K562 (cell line): ENCODE results near the gene PARS2.

Experiments
- CTCF ChIP-seq, 3 experiments: IDR thresholded peaks in 2 of 3; conservative IDR thresholded peaks in 1 of 3; 2 replicates each; pipeline ENCODE4 v1.5.1; 2011 to 2012; ENCODE audit warnings: low read length in 3 of 3, mild to moderate bottlenecking in 3 of 3, control low read depth in 2 of 3, improper control_type of control experiment in 1 of 3, inconsistent platforms in 1 of 3, low read depth in 1 of 3, mixed read lengths in 1 of 3, moderate library complexity in 1 of 3; ENCODE audit not compliant: insufficient read depth in 2 of 3
- NFRKB ChIP-seq: fragments of 450-650 bp; IDR thresholded peaks from 2 replicates; pipeline ENCODE4 v1.6.1; 2016; ENCODE audit warnings: low read depth

GRCh38 chr1:54742282-54742681 is 22.0 kb downstream of the PARS2 start:
- TF ChIP-seq CTCF (IDR thresholded peaks at IDR 0.05 in 2 of 3, conservative IDR thresholded peaks at IDR 0.05 in 1 of 3; ENCODE audit: insufficient read depth in 2 of 3, low read depth in 1 of 3, low read length in 3 of 3) (no peak), NFRKB (no peak)
